ENCODE results near the gene IMPA2. TPM values are rescaled to one million over a fixed set of nuclear protein-coding genes. Genes with fewer than 3 reads are reported as not detected.
A peak's percentile ranks its signal among the peaks of the same experiment; 100 is the strongest.
"Not testable (repeated sequence)": the region's sequence is repeated elsewhere in the genome, so short reads cannot be mapped to it uniquely, and the experiment has no call there.

The IMPA2 gene
- polyA plus RNA-seq, 1 donor = 34.8 TPM

GRCh38 chr18:11947214-11948191 lies 33.8 kb upstream of the IMPA2 start:
- peak; percentile 93 to 97 for DNase-seq
- no CpG with 5 or more reads among the region's 55 CpGs for WGBS (ENCODE audit: insufficient coverage, low lambda C conversion rate)

GRCh38 chr18:11948852-11949523 lies 32.3 kb upstream of the IMPA2 start:
- WGBS (ENCODE audit: insufficient coverage, low lambda C conversion rate) = 100% methylated on average over 1 of the region's 6 CpGs
- H3K27ac ChIP-seq (ENCODE audit: low read length) = no peak overlapping the region
- no peak for DNase-seq
- H3K4me1 ChIP-seq (ENCODE audit: control insufficient read depth, insufficient read depth, low read length) = peaks cover 3% of the 10 kb centered on the region
- H3K9me3 ChIP-seq (ENCODE audit: control insufficient read depth, low read depth, low read length) = no peaks in the 10 kb centered on the region
- no peak overlapping the region for H3K4me3 ChIP-seq (ENCODE audit: low read length)
- no peaks in the 10 kb centered on the region for H3K36me3 ChIP-seq (ENCODE audit: control insufficient read depth, insufficient read depth, low read length)
- no peaks in the 10 kb centered on the region for H3K27me3 ChIP-seq (ENCODE audit: control insufficient read depth, insufficient read depth, low read length)

More at GRCh38 chr18:11947214-11948191, 33.8 kb upstream of the IMPA2 start:
- H3K9me3 ChIP-seq (ENCODE audit: control insufficient read depth, low read depth, low read length) = no peaks in the 10 kb centered on the region
- no peaks in the 10 kb centered on the region for H3K36me3 ChIP-seq (ENCODE audit: control insufficient read depth, insufficient read depth, low read length)
- peak overlapping the region; percentile 79 for H3K27ac ChIP-seq (ENCODE audit: low read length)
- peaks cover 3% of the 10 kb centered on the region for H3K4me1 ChIP-seq (ENCODE audit: control insufficient read depth, insufficient read depth, low read length)
- H3K4me3 ChIP-seq (ENCODE audit: low read length) = peak overlapping the region; percentile 69
- no peaks in the 10 kb centered on the region for H3K27me3 ChIP-seq (ENCODE audit: control insufficient read depth, insufficient read depth, low read length)

- H3K9me3 ChIP-seq (ENCODE audit: control insufficient read depth, low read depth, low read length) = no peaks in the 10 kb centered on the region
- no CpG with 5 or more reads among the region's 5 CpGs for WGBS (ENCODE audit: insufficient coverage, low lambda C conversion rate)
- no peaks in the 10 kb centered on the region for H3K36me3 ChIP-seq (ENCODE audit: control insufficient read depth, insufficient read depth, low read length)
- H3K27me3 ChIP-seq (ENCODE audit: control insufficient read depth, insufficient read depth, low read length) = no peaks in the 10 kb centered on the region
- H3K27ac ChIP-seq (ENCODE audit: low read length) = no peak overlapping the region
- DNase-seq = no peak
- peaks cover 3% of the 10 kb centered on the region for H3K4me1 ChIP-seq (ENCODE audit: control insufficient read depth, insufficient read depth, low read length)
- H3K4me3 ChIP-seq (ENCODE audit: low read length) = no peak overlapping the region
These were observed 30.5 kb upstream of the IMPA2 start for GRCh38 chr18:11950824-11951223.

- Histone ChIP-seq H3K27me3 (ENCODE audit: control insufficient read depth, insufficient read depth, low read length) (no peaks in the 10 kb centered on the region), H3K36me3 (ENCODE audit: control insufficient read depth, insufficient read depth, low read length) (no peaks in the 10 kb centered on the region), H3K4me3 (ENCODE audit: low read length) (no peak overlapping the region), H3K9me3 (ENCODE audit: control insufficient read depth, low read depth, low read length) (no peaks in the 10 kb centered on the region), H3K27ac (ENCODE audit: low read length) (no peak overlapping the region), H3K4me1 (ENCODE audit: control insufficient read depth, insufficient read depth, low read length) (peaks cover 3% of the 10 kb centered on the region)
- WGBS (ENCODE audit: insufficient coverage, low lambda C conversion rate) = no CpG with 5 or more reads among the region's 9 CpGs
- no peak for DNase-seq
These were observed 29.9 kb upstream of the IMPA2 start for GRCh38 chr18:11951390-11951851.

- Histone ChIP-seq H3K4me1 (ENCODE audit: control insufficient read depth, insufficient read depth, low read length) (no peaks in the 10 kb centered on the region), H3K36me3 (ENCODE audit: control insufficient read depth, insufficient read depth, low read length) (no peaks in the 10 kb centered on the region), H3K9me3 (ENCODE audit: control insufficient read depth, low read depth, low read length) (no peaks in the 10 kb centered on the region), H3K4me3 (ENCODE audit: low read length) (no peak overlapping the region), H3K27ac (ENCODE audit: low read length) (no peak overlapping the region), H3K27me3 (ENCODE audit: control insufficient read depth, insufficient read depth, low read length) (no peaks in the 10 kb centered on the region)
- DNase-seq = no peak
- WGBS (ENCODE audit: insufficient coverage, low lambda C conversion rate) = no CpG with 5 or more reads among the region's 5 CpGs
These were observed 28.2 kb upstream of the IMPA2 start for GRCh38 chr18:11953113-11953512.

GRCh38 chr18:11955239-11956029 lies 25.9 kb upstream of the IMPA2 start:
- DNase-seq = no peak
- Histone ChIP-seq H3K27ac (ENCODE audit: low read length) (peak overlapping the region; percentile 30), H3K9me3 (ENCODE audit: control insufficient read depth, low read depth, low read length) (no peaks in the 10 kb centered on the region), H3K36me3 (ENCODE audit: control insufficient read depth, insufficient read depth, low read length) (no peaks in the 10 kb centered on the region), H3K4me3 (ENCODE audit: low read length) (no peak overlapping the region), H3K27me3 (ENCODE audit: control insufficient read depth, insufficient read depth, low read length) (no peaks in the 10 kb centered on the region), H3K4me1 (ENCODE audit: control insufficient read depth, insufficient read depth, low read length) (no peaks in the 10 kb centered on the region)
- no CpG with 5 or more reads among the region's 8 CpGs for WGBS (ENCODE audit: insufficient coverage, low lambda C conversion rate)

- Histone ChIP-seq H3K27ac (ENCODE audit: low read length) (no peak overlapping the region), H3K4me1 (ENCODE audit: control insufficient read depth, insufficient read depth, low read length) (no peaks in the 10 kb centered on the region), H3K36me3 (ENCODE audit: control insufficient read depth, insufficient read depth, low read length) (no peaks in the 10 kb centered on the region), H3K27me3 (ENCODE audit: control insufficient read depth, insufficient read depth, low read length) (no peaks in the 10 kb centered on the region), H3K9me3 (ENCODE audit: control insufficient read depth, low read depth, low read length) (no peaks in the 10 kb centered on the region), H3K4me3 (ENCODE audit: low read length) (no peak overlapping the region)
- 100% methylated on average over 1 of the region's 10 CpGs for WGBS (ENCODE audit: insufficient coverage, low lambda C conversion rate)
- DNase-seq = no peak
These were observed 24.7 kb upstream of the IMPA2 start for GRCh38 chr18:11956371-11957308.

- no peaks in the 10 kb centered on the region for H3K27me3 ChIP-seq (ENCODE audit: control insufficient read depth, insufficient read depth, low read length)
- 100% methylated on average over 1 of the region's 2 CpGs for WGBS (ENCODE audit: insufficient coverage, low lambda C conversion rate)
- no peak overlapping the region for H3K27ac ChIP-seq (ENCODE audit: low read length)
- DNase-seq = no peak
- no peaks in the 10 kb centered on the region for H3K4me1 ChIP-seq (ENCODE audit: control insufficient read depth, insufficient read depth, low read length)
- H3K9me3 ChIP-seq (ENCODE audit: control insufficient read depth, low read depth, low read length) = no peaks in the 10 kb centered on the region
- no peak overlapping the region for H3K4me3 ChIP-seq (ENCODE audit: low read length)
- H3K36me3 ChIP-seq (ENCODE audit: control insufficient read depth, insufficient read depth, low read length) = no peaks in the 10 kb centered on the region
These were observed 23.7 kb upstream of the IMPA2 start for GRCh38 chr18:11957636-11958035.

- WGBS (ENCODE audit: insufficient coverage, low lambda C conversion rate) = no CpG with 5 or more reads among the region's 33 CpGs
- not testable (repeated sequence) for H3K4me3 ChIP-seq (ENCODE audit: low read length); H3K36me3 ChIP-seq (ENCODE audit: control insufficient read depth, insufficient read depth, low read length); H3K9me3 ChIP-seq (ENCODE audit: control insufficient read depth, low read depth, low read length); H3K27me3 ChIP-seq (ENCODE audit: control insufficient read depth, insufficient read depth, low read length); H3K27ac ChIP-seq (ENCODE audit: low read length); H3K4me1 ChIP-seq (ENCODE audit: control insufficient read depth, insufficient read depth, low read length); DNase-seq
These were observed 21.7 kb upstream of the IMPA2 start for GRCh38 chr18:11959651-11960050.
